ENCODE measurements around the gene ARL10.

Gene ARL10

GRCh38 chr5:176413255-176413565 lies 47.9 kb downstream of the ARL10 start:
- H3K9me3 ChIP-seq (ENCODE audit: severe bottlenecking), result no peaks in the 10 kb centered on the region
- DNase-seq, result no peak
- H3K27me3 ChIP-seq (ENCODE audit: insufficient read depth, low read depth, severe bottlenecking), result no peaks in the 10 kb centered on the region
- peaks cover 3% of the 10 kb centered on the region; the same call in 1 of the 2 replicates for H3K36me3 ChIP-seq
- no peak overlapping the region for H3K4me3 ChIP-seq (ENCODE audit: low read depth, low read length)
- TF ChIP-seq, protein P1, sequence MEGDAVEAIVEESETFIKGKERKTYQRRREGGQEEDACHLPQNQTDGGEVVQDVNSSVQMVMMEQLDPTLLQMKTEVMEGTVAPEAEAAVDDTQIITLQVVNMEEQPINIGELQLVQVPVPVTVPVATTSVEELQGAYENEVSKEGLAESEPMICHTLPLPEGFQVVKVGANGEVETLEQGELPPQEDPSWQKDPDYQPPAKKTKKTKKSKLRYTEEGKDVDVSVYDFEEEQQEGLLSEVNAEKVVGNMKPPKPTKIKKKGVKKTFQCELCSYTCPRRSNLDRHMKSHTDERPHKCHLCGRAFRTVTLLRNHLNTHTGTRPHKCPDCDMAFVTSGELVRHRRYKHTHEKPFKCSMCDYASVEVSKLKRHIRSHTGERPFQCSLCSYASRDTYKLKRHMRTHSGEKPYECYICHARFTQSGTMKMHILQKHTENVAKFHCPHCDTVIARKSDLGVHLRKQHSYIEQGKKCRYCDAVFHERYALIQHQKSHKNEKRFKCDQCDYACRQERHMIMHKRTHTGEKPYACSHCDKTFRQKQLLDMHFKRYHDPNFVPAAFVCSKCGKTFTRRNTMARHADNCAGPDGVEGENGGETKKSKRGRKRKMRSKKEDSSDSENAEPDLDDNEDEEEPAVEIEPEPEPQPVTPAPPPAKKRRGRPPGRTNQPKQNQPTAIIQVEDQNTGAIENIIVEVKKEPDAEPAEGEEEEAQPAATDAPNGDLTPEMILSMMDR (IDR thresholded peaks at IDR 0.05; ENCODE audit: low read depth, low read length), result no peak
- no peak overlapping the region for H3K27ac ChIP-seq

DNA sequence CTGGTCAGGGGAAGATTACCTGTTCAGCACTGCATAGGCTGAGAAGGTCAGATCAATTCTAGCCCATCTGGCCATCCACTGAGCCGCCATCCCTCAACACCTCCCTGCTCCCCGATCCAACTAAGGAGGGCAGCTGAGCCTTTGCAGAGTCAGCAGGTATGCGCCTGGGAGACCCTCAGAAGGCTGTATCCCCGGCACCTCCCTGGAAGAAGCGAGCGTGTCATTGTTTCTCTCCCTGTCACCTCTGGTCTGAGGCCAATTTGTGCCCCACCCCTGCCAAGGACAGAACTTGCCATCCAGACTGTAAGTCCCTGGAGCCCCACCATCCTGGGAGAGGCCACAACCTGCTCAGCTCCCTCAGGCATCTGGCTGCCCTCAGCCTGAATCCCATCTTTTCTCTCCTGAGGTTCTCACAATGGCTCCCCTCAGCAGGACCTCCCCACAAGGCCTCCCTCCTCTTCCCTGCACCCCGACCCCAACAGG lies 48.5 kb downstream of the ARL10 start:
- Histone ChIP-seq H3K27me3 (ENCODE audit: insufficient read depth, low read depth, severe bottlenecking) (no peaks in the 10 kb centered on the region), H3K36me3 (peaks cover 3% of the 10 kb centered on the region; the same call in 1 of the 2 replicates), H3K27ac (no peak overlapping the region), H3K9me3 (ENCODE audit: severe bottlenecking) (no peaks in the 10 kb centered on the region), H3K4me3 (ENCODE audit: low read depth, low read length) (no peak overlapping the region)
- DNase-seq, result peak; percentile 42
- TF ChIP-seq, protein P1 (IDR thresholded peaks at IDR 0.05; ENCODE audit: low read depth, low read length), result no peak

DNA sequence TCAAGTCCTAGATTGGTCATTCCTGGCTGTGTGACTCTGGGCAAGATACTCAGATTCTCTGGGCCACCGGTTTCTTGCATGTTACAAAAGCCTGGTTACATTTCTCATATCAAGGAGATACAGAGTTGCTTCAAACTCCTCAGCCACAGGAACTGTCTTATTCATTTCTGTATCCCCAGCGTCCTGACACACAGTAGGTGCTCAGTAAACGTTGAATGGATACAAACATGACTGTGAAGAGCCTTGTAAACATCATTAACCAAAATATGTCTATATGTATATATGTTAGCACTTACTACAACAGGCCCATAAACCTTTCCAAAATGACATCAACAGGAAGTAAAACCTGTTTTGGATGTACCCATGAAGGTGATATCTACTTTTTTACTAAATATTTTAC lies 49.4 kb downstream of the ARL10 start:
- Histone ChIP-seq H3K27ac (no peak overlapping the region), H3K9me3 (ENCODE audit: severe bottlenecking) (no peaks in the 10 kb centered on the region), H3K4me3 (ENCODE audit: low read depth, low read length) (no peak overlapping the region), H3K36me3 (peaks cover 3% of the 10 kb centered on the region; the same call in 1 of the 2 replicates), H3K27me3 (ENCODE audit: insufficient read depth, low read depth, severe bottlenecking) (no peaks in the 10 kb centered on the region)
- TF ChIP-seq, protein P1 (IDR thresholded peaks at IDR 0.05; ENCODE audit: low read depth, low read length), result no peak
- DNase-seq, result no peak

DNA sequence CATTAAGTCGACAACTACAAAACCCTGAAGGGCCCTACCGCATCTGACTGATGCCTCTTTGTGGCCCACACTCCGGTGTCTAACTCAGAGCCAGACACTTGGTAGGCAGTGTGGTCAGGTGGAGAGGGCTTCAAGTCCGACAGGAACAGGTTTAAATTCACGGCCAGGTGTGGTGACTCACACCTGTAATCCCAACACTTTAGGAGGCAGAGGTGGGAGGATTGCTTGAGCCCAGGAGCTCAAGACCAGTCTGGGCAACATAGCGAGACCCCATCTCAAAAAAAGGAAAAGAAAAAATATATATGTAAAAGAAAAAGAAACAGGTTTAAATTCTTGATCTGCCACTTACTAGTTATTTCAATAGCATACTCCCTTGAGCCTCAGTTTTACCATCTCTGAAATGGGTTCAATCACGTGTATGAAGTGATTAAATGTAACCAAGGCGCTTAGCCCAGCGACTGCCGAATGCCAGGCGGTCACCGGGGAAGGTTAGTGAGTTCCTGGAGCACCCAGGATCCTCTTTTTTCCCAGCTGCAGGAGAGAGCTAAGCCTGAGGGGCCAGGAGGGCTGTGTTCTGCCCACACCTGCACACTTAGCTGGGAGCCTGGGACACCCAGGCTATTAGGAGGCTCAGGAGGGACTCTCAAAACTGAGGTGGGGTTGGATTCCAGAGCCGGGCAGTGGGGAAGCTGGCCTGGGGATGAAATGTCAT lies 50.1 kb downstream of the ARL10 start:
- Histone ChIP-seq H3K9me3 (ENCODE audit: severe bottlenecking) (no peaks in the 10 kb centered on the region), H3K4me3 (ENCODE audit: low read depth, low read length) (peak overlapping the region; percentile 43), H3K27me3 (ENCODE audit: insufficient read depth, low read depth, severe bottlenecking) (no peaks in the 10 kb centered on the region), H3K27ac (no peak overlapping the region), H3K36me3 (no peaks in the 10 kb centered on the region)
- TF ChIP-seq, protein P1 (IDR thresholded peaks at IDR 0.05; ENCODE audit: low read depth, low read length), result no peak
- no peak for DNase-seq

GRCh38 chr5:176415952-176416924 lies 51.0 kb downstream of the ARL10 start, which contains the start of gene CLTB:
Gene CLTB, minus strand, starts transcription at chr5:176416539. Its CDS starts 176 bp downstream, at chr5:176416363.
- Histone ChIP-seq H3K27ac (0 out of 2 replicates have a peak within 1 kb of the TSS, but pooled peaks have one; percentile 0), H3K9me3 (ENCODE audit: severe bottlenecking) (peaks cover 3% of the 10 kb centered on the region), H3K4me3 (ENCODE audit: low read depth, low read length) (peak within 1 kb of the TSS; percentile 43), H3K36me3 (no peaks in the 10 kb centered on the region), H3K27me3 (ENCODE audit: insufficient read depth, low read depth, severe bottlenecking) (no peaks in the 10 kb centered on the region)
- DNase-seq, result peak; percentile 85
- TF ChIP-seq, protein P1 (IDR thresholded peaks at IDR 0.05; ENCODE audit: low read depth, low read length), result peak; percentile 84
